ENCODE data around the gene HYOU1.

HYOU1 gene

DNA sequence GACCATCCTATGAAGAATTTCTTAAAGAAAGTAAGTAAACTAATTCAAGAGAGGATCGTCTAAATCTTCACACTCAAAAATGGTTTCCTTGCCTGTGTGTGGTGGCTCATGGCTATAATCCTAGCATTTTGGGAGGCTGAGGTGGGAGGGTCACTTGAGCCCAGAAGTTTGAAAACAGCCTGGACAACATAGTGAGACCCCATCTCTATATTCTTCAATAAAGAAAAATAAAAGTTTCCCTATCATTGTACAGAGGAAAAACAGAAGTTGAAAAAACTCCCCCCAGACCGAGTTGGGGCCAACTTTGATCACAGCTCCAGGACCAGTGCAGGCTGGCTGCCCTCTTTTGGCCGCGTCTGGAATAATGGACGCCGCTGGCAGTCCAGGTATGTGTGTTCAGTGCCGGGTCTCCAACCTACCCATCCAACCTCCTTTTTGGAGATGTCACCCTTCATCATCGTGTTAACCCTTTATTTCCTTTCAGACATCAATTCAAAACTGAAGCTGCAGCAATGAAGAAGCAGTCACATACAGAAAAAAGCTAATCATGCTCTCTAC is 41.9 kb downstream of the HYOU1 start:
- DNase-seq (ENCODE audit: low read depth in 2 of 2): no peak
- TF ChIP-seq, protein P1, sequence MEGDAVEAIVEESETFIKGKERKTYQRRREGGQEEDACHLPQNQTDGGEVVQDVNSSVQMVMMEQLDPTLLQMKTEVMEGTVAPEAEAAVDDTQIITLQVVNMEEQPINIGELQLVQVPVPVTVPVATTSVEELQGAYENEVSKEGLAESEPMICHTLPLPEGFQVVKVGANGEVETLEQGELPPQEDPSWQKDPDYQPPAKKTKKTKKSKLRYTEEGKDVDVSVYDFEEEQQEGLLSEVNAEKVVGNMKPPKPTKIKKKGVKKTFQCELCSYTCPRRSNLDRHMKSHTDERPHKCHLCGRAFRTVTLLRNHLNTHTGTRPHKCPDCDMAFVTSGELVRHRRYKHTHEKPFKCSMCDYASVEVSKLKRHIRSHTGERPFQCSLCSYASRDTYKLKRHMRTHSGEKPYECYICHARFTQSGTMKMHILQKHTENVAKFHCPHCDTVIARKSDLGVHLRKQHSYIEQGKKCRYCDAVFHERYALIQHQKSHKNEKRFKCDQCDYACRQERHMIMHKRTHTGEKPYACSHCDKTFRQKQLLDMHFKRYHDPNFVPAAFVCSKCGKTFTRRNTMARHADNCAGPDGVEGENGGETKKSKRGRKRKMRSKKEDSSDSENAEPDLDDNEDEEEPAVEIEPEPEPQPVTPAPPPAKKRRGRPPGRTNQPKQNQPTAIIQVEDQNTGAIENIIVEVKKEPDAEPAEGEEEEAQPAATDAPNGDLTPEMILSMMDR (IDR thresholded peaks at IDR 0.05; ENCODE audit: low read depth, low read length): peak; percentile 15
- no peak overlapping the region for H3K4me3 ChIP-seq (replicated peaks in 1 of 2; ENCODE audit: low read depth in 2 of 2, low read length in 2 of 2)

DNA sequence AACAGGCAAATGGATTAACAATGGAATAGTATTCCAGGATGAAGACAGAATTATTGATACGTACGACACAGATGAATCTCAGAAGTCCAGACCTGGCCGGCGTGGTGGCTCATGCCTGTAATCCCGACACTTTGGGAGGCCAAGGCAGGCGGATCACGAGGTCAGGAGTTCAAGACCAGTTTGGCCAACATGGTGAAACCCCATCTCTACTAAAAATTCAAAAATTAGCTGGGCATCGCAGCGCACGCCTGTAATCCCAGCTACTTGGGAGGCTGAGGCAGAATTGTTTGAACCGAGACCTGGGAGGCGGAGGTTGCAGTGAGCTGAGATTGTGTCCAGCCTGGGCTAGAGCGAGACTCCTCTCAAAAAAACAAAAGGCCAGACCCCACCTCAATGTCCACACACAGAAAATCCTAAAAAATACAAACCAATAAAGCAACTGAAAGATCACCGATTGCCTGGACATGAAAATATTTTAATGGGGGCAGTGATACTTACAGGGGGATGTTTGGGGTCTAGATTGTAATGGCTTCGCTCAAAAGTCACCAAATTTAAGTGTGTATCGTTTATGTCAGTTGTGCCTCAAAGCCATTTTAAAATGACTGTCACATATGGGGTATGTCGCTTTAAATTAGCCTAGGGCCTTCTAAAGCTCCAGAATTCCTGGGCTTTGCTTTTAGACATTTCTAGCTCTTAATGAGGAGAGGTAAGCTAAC is 42.6 kb downstream of the HYOU1 start:
- no peak for DNase-seq (ENCODE audit: low read depth in 2 of 2)
- TF ChIP-seq, protein P1 (IDR thresholded peaks at IDR 0.05; ENCODE audit: low read depth, low read length): no peak
- H3K4me3 ChIP-seq (replicated peaks in 1 of 2; ENCODE audit: low read depth in 2 of 2, low read length in 2 of 2): no peak overlapping the region

DNA sequence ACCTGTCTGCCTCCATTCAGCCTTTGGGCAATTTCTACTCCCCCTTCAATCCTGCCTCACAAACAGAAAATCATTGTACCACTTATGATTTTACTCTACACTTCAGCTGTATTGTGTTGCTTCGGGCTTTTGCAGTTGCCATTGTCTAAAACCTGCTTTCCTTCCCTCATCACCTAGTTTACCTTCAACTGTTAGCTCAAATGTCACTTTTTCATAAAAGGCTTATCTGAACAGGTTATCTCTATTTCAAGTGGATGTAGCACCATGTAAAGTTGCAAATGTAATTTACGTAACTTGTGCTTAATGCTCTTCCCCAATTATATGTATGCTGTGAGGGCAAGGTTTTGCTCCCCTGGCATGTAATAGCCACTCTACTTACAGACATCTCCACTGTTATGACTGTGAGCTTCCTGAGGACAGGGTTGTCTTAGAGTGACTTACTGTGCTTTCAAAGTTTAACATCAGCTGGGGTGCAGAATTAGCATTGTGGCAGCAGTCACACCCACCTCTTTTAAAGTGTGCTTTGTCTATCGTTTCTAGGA is 44.3 kb downstream of the HYOU1 start:
- no peak for DNase-seq (ENCODE audit: low read depth in 2 of 2)
- no peak overlapping the region for H3K4me3 ChIP-seq (replicated peaks in 1 of 2; ENCODE audit: low read depth in 2 of 2, low read length in 2 of 2)
- TF ChIP-seq, protein P1 (IDR thresholded peaks at IDR 0.05; ENCODE audit: low read depth, low read length): no peak

DNA sequence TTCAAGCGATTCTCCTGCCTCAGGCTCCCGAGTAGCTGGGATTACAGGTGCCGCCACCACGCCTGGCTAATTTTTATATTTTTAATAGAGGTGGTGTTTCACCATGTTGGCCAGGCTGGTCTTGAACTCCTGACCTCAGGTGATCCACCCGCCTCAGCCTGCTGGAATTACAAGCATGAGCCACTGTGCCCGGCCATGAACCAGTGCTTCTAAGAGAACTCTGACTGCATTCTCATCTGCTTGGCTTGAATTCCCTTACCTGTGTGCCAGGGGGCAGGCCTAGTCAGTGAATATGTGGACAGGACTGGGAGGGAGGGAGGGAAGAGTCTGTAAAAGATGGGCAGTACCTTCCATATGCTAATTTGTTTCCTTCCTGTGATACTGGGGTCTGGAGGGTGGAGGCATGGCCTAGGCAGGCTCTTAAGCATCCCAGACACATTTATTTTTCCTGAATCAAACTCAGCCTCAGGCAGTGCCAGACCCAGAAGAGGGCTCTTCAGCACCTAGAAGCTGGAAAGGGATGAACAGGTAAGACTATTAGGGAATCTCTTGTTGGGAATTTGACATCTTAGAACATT is 45.4 kb downstream of the HYOU1 start:
- DNase-seq (ENCODE audit: low read depth in 2 of 2): no peak
- TF ChIP-seq, protein P1 (IDR thresholded peaks at IDR 0.05; ENCODE audit: low read depth, low read length): no peak
- H3K4me3 ChIP-seq (replicated peaks in 1 of 2; ENCODE audit: low read depth in 2 of 2, low read length in 2 of 2): no peak overlapping the region

DNA sequence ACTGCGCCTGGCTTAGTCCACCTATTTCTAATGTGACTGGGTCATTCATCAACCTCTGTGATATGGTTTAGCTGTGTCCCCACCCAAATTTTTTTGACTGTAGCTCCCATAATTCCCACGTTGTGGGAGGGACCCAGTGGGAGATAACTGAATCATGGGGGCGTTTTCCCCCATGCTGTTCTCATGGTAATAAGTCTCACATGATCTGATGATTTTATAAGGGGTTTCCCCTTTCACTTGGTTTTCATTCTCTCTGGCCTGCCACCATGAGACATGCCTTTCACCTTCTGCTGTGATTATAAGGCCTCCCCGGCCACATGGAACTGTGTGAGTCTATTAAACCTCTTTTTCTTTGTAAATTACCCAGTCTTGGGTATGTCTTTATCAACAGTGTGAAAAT is 50.3 kb downstream of the HYOU1 start:
- no peak for DNase-seq (ENCODE audit: low read depth in 2 of 2)
- H3K4me3 ChIP-seq (replicated peaks in 1 of 2; ENCODE audit: low read depth in 2 of 2, low read length in 2 of 2): no peak overlapping the region
- TF ChIP-seq, protein P1 (IDR thresholded peaks at IDR 0.05; ENCODE audit: low read depth, low read length): no peak

DNA sequence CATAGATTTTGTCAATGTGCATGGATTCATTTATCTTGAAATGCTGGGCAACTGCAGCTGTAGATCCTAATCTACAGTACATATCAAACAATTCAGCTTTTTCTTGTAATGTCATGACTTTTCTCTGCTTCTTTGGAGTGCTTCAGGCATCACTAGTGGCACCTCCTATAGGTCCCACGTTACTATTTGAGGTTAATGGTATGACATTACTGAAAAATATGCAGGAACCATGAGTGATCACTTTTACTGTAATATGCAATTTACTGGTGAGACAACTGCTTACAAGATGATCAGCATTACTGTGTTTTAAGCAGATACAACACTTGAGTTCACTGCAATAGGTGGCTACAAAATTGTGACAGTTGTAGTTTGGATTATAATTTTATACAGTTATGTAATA is 56.1 kb downstream of the HYOU1 start:
- TF ChIP-seq, protein P1 (IDR thresholded peaks at IDR 0.05; ENCODE audit: low read depth, low read length): no peak
- no peak overlapping the region for H3K4me3 ChIP-seq (replicated peaks in 1 of 2; ENCODE audit: low read depth in 2 of 2, low read length in 2 of 2)
- peak in 1 of 2 donors; percentile 19 for DNase-seq (ENCODE audit: low read depth in 2 of 2)
